MCF 10A (cell line): ENCODE data around the gene STX5. TPM values are rescaled to one million over a fixed set of nuclear protein-coding genes. Genes with fewer than 3 reads are reported as not detected.

ENCODE experiments used
- BruUV-seq: library from RNA; stranded (reverse); fragments of 400-500 nt; replicated peaks from 2 replicates; lab custom pipeline; 2021; lab: Mats Ljungman, UMichigan
- CTCF ChIA-PET: fragments of 300-600 bp; sonication (Branson Sonifier 250); formaldehyde crosslinking; extraction: SDS; loops from one replicate; lab custom pipeline; 2021; ENCODE audit warnings: antibody characterized with exemption, inconsistent platforms; lab: Yijun Ruan, JAX
- POLR2A ChIA-PET: fragments of 300-600, 350-650 bp; sonication (Branson Sonifier 250); formaldehyde crosslinking; extraction: SDS; loops from one replicate; lab custom pipeline; 2020; ENCODE audit warnings: antibody characterized with exemption, inconsistent platforms; lab: Yijun Ruan, JAX
- DNase-seq: peaks from one replicate; pipeline ENCODE4 v3.0.0-alpha.2; 2018; ENCODE audit not compliant: unreplicated experiment
- H3K27ac Mint-ChIP-seq: one replicate; pipeline ENCODE4 v1.8.0; 2022; ENCODE audit warnings: mild to moderate bottlenecking, low read depth, mixed read lengths; ENCODE audit not compliant: unreplicated experiment
- H3K27me3 Mint-ChIP-seq: one replicate; pipeline ENCODE4 v1.8.0; 2022; ENCODE audit warnings: mixed read lengths; ENCODE audit not compliant: insufficient read depth, unreplicated experiment
- H3K36me3 Mint-ChIP-seq: one replicate; pipeline ENCODE4 v1.8.0; 2022; ENCODE audit warnings: mild to moderate bottlenecking, moderate library complexity, mixed read lengths; ENCODE audit not compliant: insufficient read depth, unreplicated experiment
- H3K4me1 Mint-ChIP-seq: one replicate; pipeline ENCODE4 v1.8.0; 2022; ENCODE audit warnings: mixed read lengths; ENCODE audit not compliant: insufficient read depth, unreplicated experiment
- H3K4me3 Mint-ChIP-seq: one replicate; pipeline ENCODE4 v1.8.0; 2022; ENCODE audit warnings: mild to moderate bottlenecking, moderate library complexity, mixed read lengths; ENCODE audit not compliant: unreplicated experiment
- H3K9me3 Mint-ChIP-seq: one replicate; pipeline ENCODE4 v1.8.0; 2022; ENCODE audit warnings: mixed read lengths; ENCODE audit not compliant: unreplicated experiment
- intact Hi-C: fragments of 100-400 bp; cut with micrococcal nuclease; formaldehyde crosslinking; loops from 2 replicates; pipeline ENCODE4 v1.14.1; 2022
- total RNA-seq: library from RNA; stranded (reverse); gene quantifications from 2 replicates; pipeline ENCODE4 v1.2.3, GENCODE V29; 2022
- TF ChIP-seq, protein P1 (sequence below): fragments of 200-600 bp; IDR thresholded peaks from one replicate; pipeline ENCODE4 v1.8.0; 2022; ENCODE audit warnings: antibody characterized with exemption, mild to moderate bottlenecking; ENCODE audit not compliant: unreplicated experiment

Gene STX5
- total RNA-seq, 1 experiment from 2014 or later = 72.0 TPM

DNA sequence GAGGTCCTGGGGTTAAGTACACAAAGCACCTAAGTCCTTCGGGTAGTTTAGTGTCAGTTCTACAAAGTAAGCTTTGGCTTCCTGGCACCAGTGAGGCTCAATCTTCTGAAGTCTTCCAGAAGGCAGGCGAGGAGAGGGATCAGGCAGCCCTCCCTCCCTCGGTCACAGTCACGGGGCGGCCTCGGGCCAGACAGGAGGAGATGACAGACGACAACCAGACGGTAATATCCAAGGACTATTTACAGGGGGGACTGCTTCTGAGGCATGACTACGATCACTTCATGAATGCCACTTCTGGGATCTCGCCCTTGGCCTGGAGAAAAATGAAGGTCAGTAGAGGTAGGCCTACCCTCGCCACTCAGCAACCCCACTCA lies 39.7 kb downstream of the STX5 start:
- H3K27me3 Mint-ChIP-seq = no peaks in the 10 kb centered on the region
- peak overlapping the region; percentile 81 for H3K4me3 Mint-ChIP-seq
- ChIA-PET CTCF (interaction anchor here (0.6 to 1.3 kb wide), 2 partner anchors 9 to 139 kb away, joined by 4 to 5 read pairs; no protein-coding TSS in a partner anchor), POLR2A (interaction anchor here (0.7 to 8.2 kb wide), 14 partner anchors 9 to 111 kb away, joined by 3 to 163 read pairs (median 4); partner anchors contain the start of genes HNRNPUL2, NXF1, POLR2G and WDR74)
- intact Hi-C loops = no loop called here
- DNase-seq = no peak
- peak overlapping the region; percentile 35 for H3K27ac Mint-ChIP-seq
- H3K36me3 Mint-ChIP-seq = peaks cover 87% of the 10 kb centered on the region
- H3K9me3 Mint-ChIP-seq = no peaks in the 10 kb centered on the region
- H3K4me1 Mint-ChIP-seq = peaks cover 15% of the 10 kb centered on the region
- BruUV-seq = no TSS peak
- TF ChIP-seq, protein P1, sequence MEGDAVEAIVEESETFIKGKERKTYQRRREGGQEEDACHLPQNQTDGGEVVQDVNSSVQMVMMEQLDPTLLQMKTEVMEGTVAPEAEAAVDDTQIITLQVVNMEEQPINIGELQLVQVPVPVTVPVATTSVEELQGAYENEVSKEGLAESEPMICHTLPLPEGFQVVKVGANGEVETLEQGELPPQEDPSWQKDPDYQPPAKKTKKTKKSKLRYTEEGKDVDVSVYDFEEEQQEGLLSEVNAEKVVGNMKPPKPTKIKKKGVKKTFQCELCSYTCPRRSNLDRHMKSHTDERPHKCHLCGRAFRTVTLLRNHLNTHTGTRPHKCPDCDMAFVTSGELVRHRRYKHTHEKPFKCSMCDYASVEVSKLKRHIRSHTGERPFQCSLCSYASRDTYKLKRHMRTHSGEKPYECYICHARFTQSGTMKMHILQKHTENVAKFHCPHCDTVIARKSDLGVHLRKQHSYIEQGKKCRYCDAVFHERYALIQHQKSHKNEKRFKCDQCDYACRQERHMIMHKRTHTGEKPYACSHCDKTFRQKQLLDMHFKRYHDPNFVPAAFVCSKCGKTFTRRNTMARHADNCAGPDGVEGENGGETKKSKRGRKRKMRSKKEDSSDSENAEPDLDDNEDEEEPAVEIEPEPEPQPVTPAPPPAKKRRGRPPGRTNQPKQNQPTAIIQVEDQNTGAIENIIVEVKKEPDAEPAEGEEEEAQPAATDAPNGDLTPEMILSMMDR = no peak

- H3K36me3 Mint-ChIP-seq = peaks cover 87% of the 10 kb centered on the region
- CTCF ChIA-PET = interaction anchor here (0.6 to 1.3 kb wide), 3 partner anchors 10 to 140 kb away, joined by 4 to 5 read pairs (median 4); partner anchors contain the start of gene TEX54
- H3K4me3 Mint-ChIP-seq = peak within 1 kb of the TSS; percentile 81
- no TSS peak for BruUV-seq
- H3K27me3 Mint-ChIP-seq = no peaks in the 10 kb centered on the region
- TF ChIP-seq, protein P1 = no peak
- peak; percentile 81 for DNase-seq
- intact Hi-C loops = no loop called here
- POLR2A ChIA-PET = interaction anchor here (0.7 to 8.2 kb wide), 26 partner anchors 14 to 191 kb away, joined by 3 to 163 read pairs (median 4); partner anchors contain the start of genes C11orf98, CSKMT, HNRNPUL2 and LBHD1
- no peaks in the 10 kb centered on the region for H3K9me3 Mint-ChIP-seq
- H3K4me1 Mint-ChIP-seq = peaks cover 15% of the 10 kb centered on the region
- H3K27ac Mint-ChIP-seq = peak within 1 kb of the TSS; percentile 35
Measured at GRCh38 chr11:62791501-62792201, 40.2 kb downstream of the STX5 start, which contains the start of gene TMEM223. TMEM223 (minus strand) TSS chr11:62792006; CDS start chr11:62791994, 12 bp downstream.

DNA sequence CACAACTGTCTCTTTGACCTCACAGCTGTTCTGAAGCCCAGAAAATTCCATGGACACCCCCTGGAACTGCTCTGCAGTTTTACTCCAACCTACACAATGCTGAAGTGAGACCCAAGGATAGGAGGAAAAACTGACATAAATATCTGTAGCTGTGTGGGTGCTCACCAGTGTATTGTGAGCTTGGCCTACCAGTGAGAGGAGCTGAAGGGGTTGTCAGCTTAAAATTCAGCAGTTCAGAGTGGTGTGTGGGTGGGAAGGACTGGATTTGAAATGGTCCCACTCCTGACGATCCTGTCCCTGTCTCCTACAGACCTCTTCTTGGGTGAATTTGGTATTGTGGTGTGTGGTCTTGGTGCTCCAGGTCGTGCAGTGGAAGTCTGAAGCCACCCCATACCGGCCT lies 42.3 kb downstream of the STX5 start:
- Mint-ChIP-seq H3K4me3 (peak overlapping the region; percentile 90), H3K36me3 (peaks cover 75% of the 10 kb centered on the region), H3K9me3 (no peaks in the 10 kb centered on the region), H3K4me1 (peaks cover 15% of the 10 kb centered on the region), H3K27ac (peak overlapping the region; percentile 93), H3K27me3 (no peaks in the 10 kb centered on the region)
- POLR2A ChIA-PET = interaction anchor here (0.6 to 8.2 kb wide), 10 partner anchors 16 to 220 kb away, joined by 3 to 163 read pairs (median 50); partner anchors contain the start of genes LBHD1, NXF1, SLC3A2 and STX5
- CTCF ChIA-PET = interaction anchor here (0.7 to 4.7 kb wide), 10 partner anchors 14 to 408 kb away, joined by 3 to 47 read pairs (median 3); partner anchors contain the start of genes SLC3A2 and TEX54
- intact Hi-C loops = loop anchor here (5.0 kb wide), 1 partner anchor 93 kb away; the partner anchor contains the start of gene SLC3A2
- no TSS peak for BruUV-seq
- TF ChIP-seq, protein P1 = no peak
- no peak for DNase-seq

DNA sequence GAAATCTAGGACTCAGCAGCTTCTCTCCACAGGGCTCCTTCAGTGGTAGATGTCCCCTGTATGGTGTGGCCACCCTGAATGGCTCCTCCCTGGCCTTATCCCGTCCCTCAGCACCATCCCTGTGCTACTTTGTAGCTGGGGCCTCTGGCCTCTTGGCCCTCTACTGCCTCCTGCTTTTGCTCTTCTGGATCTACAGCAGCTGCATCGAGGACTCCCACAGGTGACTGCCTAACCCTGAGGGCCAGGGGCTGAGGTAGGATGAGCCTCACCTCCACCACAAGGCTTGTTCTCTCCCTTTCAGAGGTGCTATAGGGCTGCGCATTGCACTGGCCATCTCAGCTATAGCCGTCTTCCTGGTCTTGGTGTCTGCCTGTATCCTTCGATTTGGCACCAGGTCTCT lies 42.9 kb downstream of the STX5 start:
- BruUV-seq = no TSS peak
- Mint-ChIP-seq H3K4me3 (peak overlapping the region; percentile 90), H3K9me3 (no peaks in the 10 kb centered on the region), H3K27me3 (no peaks in the 10 kb centered on the region), H3K36me3 (peaks cover 74% of the 10 kb centered on the region), H3K4me1 (peaks cover 15% of the 10 kb centered on the region), H3K27ac (peak overlapping the region; percentile 93)
- ChIA-PET CTCF (interaction anchor here (0.7 to 4.7 kb wide), 11 partner anchors 13 to 408 kb away, joined by 3 to 47 read pairs (median 4); partner anchors contain the start of genes AHNAK and TEX54), POLR2A (interaction anchor here (0.7 to 8.2 kb wide), 11 partner anchors 13 to 117 kb away, joined by 3 to 163 read pairs (median 48); partner anchors contain the start of genes LBHD1, NXF1, SLC3A2 and STX5)
- intact Hi-C loops = loop anchor here (5.0 kb wide), 1 partner anchor 93 kb away; the partner anchor contains the start of gene SLC3A2
- no peak for DNase-seq
- TF ChIP-seq, protein P1 = no peak
